GM21381 (cell line): ENCODE measurements around the gene BICDL1.
"Not testable (repeated sequence)": the region's sequence is repeated elsewhere in the genome, so short reads cannot be mapped to it uniquely, and the experiment has no call there.

Source experiments
- ATAC-seq: cut with Tn5 transposase; IDR thresholded peaks from one replicate; pipeline ENCODE4 v1.9.1; 2021; ENCODE audit warnings: mild to moderate bottlenecking, moderate library complexity; ENCODE audit not compliant: unreplicated experiment

BICDL1 gene

GRCh38 chr12:119998471-119999245 lies 9.6 kb downstream of the BICDL1 start:
- no peak for ATAC-seq

GRCh38 chr12:120000556-120000955 lies 11.5 kb downstream of the BICDL1 start:
- no peak for ATAC-seq

- no peak for ATAC-seq
Measured at GRCh38 chr12:120006258-120006975, 17.4 kb downstream of the BICDL1 start.

GRCh38 chr12:120007272-120007671 lies 18.2 kb downstream of the BICDL1 start:
- no peak for ATAC-seq

GRCh38 chr12:120010661-120011230 lies 21.7 kb downstream of the BICDL1 start:
- ATAC-seq = no peak

- peak; percentile 74 for ATAC-seq
Measured at GRCh38 chr12:120012067-120012621, 23.1 kb downstream of the BICDL1 start.

GRCh38 chr12:120013659-120014380 lies 24.8 kb downstream of the BICDL1 start:
- ATAC-seq = peak; percentile 61

GRCh38 chr12:120014381-120014735 lies 25.3 kb downstream of the BICDL1 start:
- ATAC-seq = not testable (repeated sequence)

GRCh38 chr12:120015313-120015712 lies 26.3 kb downstream of the BICDL1 start:
- no peak for ATAC-seq

- ATAC-seq = not testable (repeated sequence)
Measured at GRCh38 chr12:120016199-120016598, 27.2 kb downstream of the BICDL1 start.

GRCh38 chr12:120019197-120019596 lies 30.2 kb downstream of the BICDL1 start:
- no peak for ATAC-seq

- no peak for ATAC-seq
Measured at GRCh38 chr12:120019938-120020337, 30.9 kb downstream of the BICDL1 start.

GRCh38 chr12:120024193-120024592 lies 35.2 kb downstream of the BICDL1 start:
- no peak for ATAC-seq

- ATAC-seq = no peak
Measured at GRCh38 chr12:120025640-120026039, 36.6 kb downstream of the BICDL1 start.

GRCh38 chr12:120032242-120032641 lies 43.2 kb downstream of the BICDL1 start:
- ATAC-seq = no peak

GRCh38 chr12:120037851-120038250 lies 48.8 kb downstream of the BICDL1 start:
- ATAC-seq = no peak

- no peak for ATAC-seq
Measured at GRCh38 chr12:120039711-120040110, 50.7 kb downstream of the BICDL1 start.

- no peak for ATAC-seq
Measured at GRCh38 chr12:120041386-120042231, 52.6 kb downstream of the BICDL1 start.

- ATAC-seq = not testable (repeated sequence)
Measured at GRCh38 chr12:120045367-120045766, 56.3 kb downstream of the BICDL1 start.

GRCh38 chr12:120047072-120047471 lies 58.0 kb downstream of the BICDL1 start:
- no peak for ATAC-seq
